Loucy (cell line): Measurements from ENCODE around the gene UBE2L6.

Source experiments
- H2AFZ ChIP-seq: fragments of 200-600 bp; sonication (generic); 2 replicates; pipeline ENCODE4 v1.6.0; 2016; ENCODE audit warnings: antibody characterized with exemption, mild to moderate bottlenecking, low read length, moderate library complexity
- H3F3A ChIP-seq: fragments of 200-600 bp; 2 replicates; pipeline ENCODE4 v1.6.0; 2016; ENCODE audit warnings: antibody characterized with exemption, low read depth, mild to moderate bottlenecking
- H3K27me3 ChIP-seq: fragments of 200-600 bp; sonication (generic); 2 replicates; pipeline ENCODE4 v1.6.1; 2014; ENCODE audit warnings: low read length, mild to moderate bottlenecking; ENCODE audit not compliant: insufficient read depth, poor library complexity, severe bottlenecking
- H3K36me3 ChIP-seq: fragments of 200-600 bp; sonication (generic); 2 replicates; pipeline ENCODE4 v1.6.1; 2016; ENCODE audit warnings: low read length; ENCODE audit not compliant: insufficient read depth
- H3K4me1 ChIP-seq: fragments of 200-600 bp; sonication (generic); 2 replicates; pipeline ENCODE4 v1.5.1; 2014; ENCODE audit warnings: low read length, mild to moderate bottlenecking; ENCODE audit not compliant: insufficient read depth, poor library complexity, severe bottlenecking
- H3K4me2 ChIP-seq: fragments of 200-600 bp; sonication (generic); 2 replicates; pipeline ENCODE4 v1.6.0; 2014; ENCODE audit warnings: antibody characterized with exemption, low read length, low read depth, mild to moderate bottlenecking; ENCODE audit not compliant: poor library complexity, severe bottlenecking
- H3K4me3 ChIP-seq: fragments of 200-600 bp; sonication (generic); 2 replicates; pipeline ENCODE4 v1.5.1; 2014; ENCODE audit warnings: low read length, mild to moderate bottlenecking, mixed read lengths; ENCODE audit not compliant: poor library complexity, severe bottlenecking
- H3K79me2 ChIP-seq: fragments of 200-600 bp; sonication (generic); 2 replicates; pipeline ENCODE4 v1.6.1; 2014; ENCODE audit warnings: low read length; ENCODE audit not compliant: insufficient read depth
- H3K9ac ChIP-seq: fragments of 200-600 bp; sonication (generic); 2 replicates; pipeline ENCODE4 v1.6.0; 2014; ENCODE audit warnings: mild to moderate bottlenecking, low read depth, low read length, moderate library complexity; ENCODE audit not compliant: poor library complexity, severe bottlenecking
- H3K9me2 ChIP-seq: fragments of 200-600 bp; sonication (generic); replicated peaks from 2 replicates; pipeline ENCODE4 v1.6.1; 2016; ENCODE audit warnings: low read depth, low read length, mixed read lengths
- H3K9me3 ChIP-seq: fragments of 200-600 bp; sonication (generic); 2 replicates; pipeline ENCODE4 v1.6.1; 2014; ENCODE audit warnings: mild to moderate bottlenecking, antibody characterized with exemption, low read length, low read depth; ENCODE audit not compliant: insufficient read depth
- H4K20me1 ChIP-seq: fragments of 200-600 bp; sonication (generic); 2 replicates; pipeline ENCODE4 v1.6.0; 2014; ENCODE audit warnings: antibody characterized with exemption, low read length, mild to moderate bottlenecking; ENCODE audit not compliant: insufficient read depth, poor library complexity, severe bottlenecking
- CTCF ChIP-seq: fragments of 200-600 bp; sonication (generic); conservative IDR thresholded peaks from 2 replicates; pipeline ENCODE4 v1.5.1; 2014; ENCODE audit warnings: mild to moderate bottlenecking, antibody characterized with exemption, low read length
- EZH2phosphoT487 ChIP-seq: fragments of 200-600 bp; IDR thresholded peaks from 2 replicates; pipeline ENCODE4 v1.6.1; 2018; ENCODE audit warnings: antibody characterized with exemption, mild to moderate bottlenecking, moderate library complexity, borderline replicate concordance

The UBE2L6 gene

GRCh38 chr11:57513911-57514537 lies 53.4 kb downstream of the UBE2L6 start:
- H2AFZ ChIP-seq, result peak overlapping the region; percentile 97
- H3K9me3 ChIP-seq, result no peaks in the 10 kb centered on the region
- H4K20me1 ChIP-seq, result peaks cover 4% of the 10 kb centered on the region
- H3F3A ChIP-seq, result 0 out of 2 replicates have a peak, but pooled peaks cover 12% of the 10 kb centered on the region
- peak overlapping the region; percentile 96 for H3K4me2 ChIP-seq
- TF ChIP-seq CTCF (no peak), EZH2phosphoT487 (no peak)
- no peaks in the 10 kb centered on the region for H3K36me3 ChIP-seq
- no peaks in the 10 kb centered on the region for H3K9me2 ChIP-seq
- H3K27me3 ChIP-seq, result no peaks in the 10 kb centered on the region
- H3K79me2 ChIP-seq, result peaks cover 36% of the 10 kb centered on the region
- peak overlapping the region; percentile 84 for H3K9ac ChIP-seq
- peaks cover 40% of the 10 kb centered on the region for H3K4me1 ChIP-seq
- H3K4me3 ChIP-seq, result peak overlapping the region; percentile 98

- Histone ChIP-seq H3K27me3 (no peaks in the 10 kb centered on the region), H3K79me2 (peaks cover 36% of the 10 kb centered on the region), H2AFZ (no peak overlapping the region), H3K4me1 (peaks cover 41% of the 10 kb centered on the region), H3K9me2 (no peaks in the 10 kb centered on the region), H3K4me3 (peak overlapping the region; percentile 98), H3K9ac (peak overlapping the region; percentile 84), H3K4me2 (peak overlapping the region; percentile 96), H4K20me1 (peaks cover 4% of the 10 kb centered on the region), H3K36me3 (no peaks in the 10 kb centered on the region), H3K9me3 (no peaks in the 10 kb centered on the region), H3F3A (0 out of 2 replicates have a peak, but pooled peaks cover 12% of the 10 kb centered on the region)
- TF ChIP-seq EZH2phosphoT487 (no peak), CTCF (no peak)
Observed at GRCh38 chr11:57513452-57513795, 54.0 kb downstream of the UBE2L6 start.

GRCh38 chr11:57512646-57513451 lies 54.6 kb downstream of the UBE2L6 start:
- Histone ChIP-seq H4K20me1 (peaks cover 4% of the 10 kb centered on the region), H3K36me3 (no peaks in the 10 kb centered on the region), H2AFZ (no peak overlapping the region), H3K4me2 (peak overlapping the region; percentile 96), H3K9ac (peak overlapping the region; percentile 84), H3K9me2 (no peaks in the 10 kb centered on the region), H3F3A (0 out of 2 replicates have a peak, but pooled peaks cover 12% of the 10 kb centered on the region), H3K4me1 (peaks cover 43% of the 10 kb centered on the region), H3K9me3 (no peaks in the 10 kb centered on the region), H3K27me3 (no peaks in the 10 kb centered on the region), H3K4me3 (peak overlapping the region; percentile 98), H3K79me2 (peaks cover 37% of the 10 kb centered on the region)
- no peak for TF ChIP-seq EZH2phosphoT487
